Activated effector memory CD4-positive, alpha-beta T cell treated with anti-CD3 and anti-CD28 coated beads, Interleukin-2, amount 50 U/mL, for 16 hours (primary cell): ENCODE data around the gene DNAH17.
A peak's percentile ranks its signal among the peaks of the same experiment; 100 is the strongest.

ENCODE experiments used
- DNase-seq: peaks from one replicate; pipeline ENCODE4 v3.0.0-alpha.2; 2020

The DNAH17 gene

GRCh38 chr17:78541488-78542206, 35.5 kb downstream of the DNAH17 start:
- DNase-seq = no peak

GRCh38 chr17:78539781-78540180, 37.4 kb downstream of the DNAH17 start:
- peak; percentile 56 for DNase-seq

GRCh38 chr17:78538033-78538776, 39.0 kb downstream of the DNAH17 start:
- DNase-seq = peak; percentile 53

GRCh38 chr17:78537217-78537860, 39.9 kb downstream of the DNAH17 start:
- peak; percentile 31 for DNase-seq

DNA sequence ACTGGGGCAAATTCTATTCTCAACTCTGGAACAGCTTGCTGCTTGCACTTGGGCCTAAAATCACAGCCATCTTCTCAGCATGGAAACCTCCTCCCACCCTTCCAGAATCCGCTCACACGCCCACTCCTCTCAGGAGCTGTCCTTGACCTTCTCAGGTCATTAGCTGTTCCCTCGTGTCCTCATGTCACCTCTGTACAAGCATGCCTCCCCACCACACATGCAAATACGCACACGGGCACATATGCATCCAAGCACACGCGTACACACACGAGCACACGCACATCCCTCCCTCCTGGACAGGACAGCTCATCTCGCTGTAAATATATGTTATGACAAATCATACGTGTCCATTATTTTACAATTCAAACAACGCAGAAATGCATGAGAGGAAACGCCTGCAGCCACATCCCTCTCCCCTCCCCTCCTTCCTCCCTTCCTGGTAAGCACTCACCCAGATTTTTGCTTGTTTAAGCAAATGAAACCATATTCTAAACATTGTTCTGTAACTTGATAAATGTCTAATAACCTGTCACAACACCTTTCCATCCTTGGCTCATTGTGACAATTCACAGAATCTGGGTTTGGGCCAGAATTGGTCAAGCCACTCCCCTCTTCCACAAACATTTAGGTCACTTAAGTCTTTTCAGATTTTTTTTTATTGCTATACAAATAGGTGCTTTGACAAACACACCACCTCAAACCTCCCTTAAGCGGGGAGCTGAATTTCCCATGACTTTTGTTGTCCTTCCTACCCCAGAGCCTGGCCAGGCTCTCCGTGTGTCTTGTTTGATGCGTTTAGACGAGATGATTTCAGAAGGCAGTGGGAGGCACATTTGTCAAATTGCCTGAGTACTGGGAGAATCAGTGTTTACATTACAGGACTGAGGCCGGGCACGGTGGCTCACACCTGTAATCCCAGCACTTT, 41.7 kb downstream of the DNAH17 start:
- DNase-seq = peak; percentile 61

GRCh38 chr17:78534492-78535272, 42.5 kb downstream of the DNAH17 start:
- DNase-seq = peak; percentile 64

DNA sequence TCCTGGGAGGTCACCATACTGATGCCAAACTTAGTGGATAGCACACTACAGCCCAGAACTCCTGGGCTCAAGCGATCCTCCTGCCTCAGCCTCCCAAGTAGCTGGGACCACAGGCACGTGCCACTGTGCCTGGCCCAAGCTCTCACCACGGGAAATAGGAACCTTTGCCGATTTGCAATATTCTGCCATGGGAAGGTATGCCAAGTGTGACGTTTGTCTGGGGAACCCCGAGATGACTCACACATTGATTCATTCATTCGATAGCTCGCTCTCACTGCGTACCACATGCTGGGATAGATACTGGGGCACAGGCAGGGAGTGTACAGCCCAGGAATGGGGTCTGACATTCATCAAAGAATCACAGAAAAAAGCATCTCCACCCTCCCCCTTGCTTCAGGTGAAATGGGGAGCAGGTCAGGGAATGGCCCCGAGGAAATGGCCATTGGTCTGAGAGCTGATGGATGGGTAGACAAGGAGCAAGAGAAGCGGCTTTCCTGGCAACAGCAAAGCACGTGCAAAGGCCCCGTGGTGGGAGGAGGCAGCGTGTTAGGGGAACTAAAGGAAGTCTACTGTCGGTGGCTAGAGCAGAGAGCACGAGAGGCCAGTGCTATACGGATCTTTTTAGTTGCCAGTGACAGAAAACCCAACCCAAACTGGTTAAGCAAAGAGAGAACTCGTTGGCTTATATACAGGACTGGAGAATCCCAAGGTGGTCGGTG, 44.1 kb downstream of the DNAH17 start:
- DNase-seq = peak; percentile 71

DNA sequence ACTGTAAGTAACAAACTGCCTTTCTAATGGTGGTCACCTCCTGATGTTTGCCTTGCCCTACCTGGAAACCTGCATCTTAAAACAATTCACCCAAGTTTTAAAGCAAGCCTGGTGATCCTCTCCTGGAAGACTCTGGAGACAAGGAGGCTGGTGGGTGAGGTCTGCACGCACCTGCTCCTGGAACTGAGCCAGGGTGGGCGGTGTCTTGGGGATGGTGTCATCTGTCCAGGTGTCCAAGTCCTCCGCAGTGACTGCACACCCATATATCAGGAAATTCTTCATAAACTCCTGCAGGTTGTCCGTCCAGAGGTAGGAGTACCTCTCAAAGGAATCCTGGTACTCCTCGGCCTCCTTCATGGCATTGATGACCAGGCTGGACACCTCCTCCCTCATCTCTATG, 44.9 kb downstream of the DNAH17 start:
- peak; percentile 49 for DNase-seq

GRCh38 chr17:78530675-78531074, 46.5 kb downstream of the DNAH17 start:
- peak; percentile 44 for DNase-seq

GRCh38 chr17:78529871-78530670, 47.1 kb downstream of the DNAH17 start:
- DNase-seq = peak; percentile 59

- peak; percentile 30 for DNase-seq
Measured at GRCh38 chr17:78529251-78529650, 47.9 kb downstream of the DNAH17 start.

DNA sequence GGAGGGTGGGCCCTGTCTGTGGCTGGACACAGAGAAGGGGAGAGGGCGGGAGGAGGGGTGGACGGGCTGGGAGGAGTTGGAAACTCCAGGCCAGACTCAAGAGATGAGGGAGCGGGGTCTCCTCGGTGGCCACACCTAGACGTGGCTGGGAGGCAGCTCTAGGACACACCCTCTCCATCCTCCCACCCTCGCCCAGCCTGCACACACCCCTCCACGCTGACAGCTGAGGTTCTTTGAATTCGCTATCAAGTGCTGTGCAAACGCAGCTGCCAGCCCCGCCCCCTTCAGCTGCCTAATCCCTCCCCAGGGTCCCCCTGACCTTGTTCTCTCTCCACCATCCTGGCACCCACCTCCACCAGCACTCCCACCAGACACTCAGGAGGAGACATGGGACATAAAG, 48.7 kb downstream of the DNAH17 start:
- DNase-seq = peak; percentile 55

DNA sequence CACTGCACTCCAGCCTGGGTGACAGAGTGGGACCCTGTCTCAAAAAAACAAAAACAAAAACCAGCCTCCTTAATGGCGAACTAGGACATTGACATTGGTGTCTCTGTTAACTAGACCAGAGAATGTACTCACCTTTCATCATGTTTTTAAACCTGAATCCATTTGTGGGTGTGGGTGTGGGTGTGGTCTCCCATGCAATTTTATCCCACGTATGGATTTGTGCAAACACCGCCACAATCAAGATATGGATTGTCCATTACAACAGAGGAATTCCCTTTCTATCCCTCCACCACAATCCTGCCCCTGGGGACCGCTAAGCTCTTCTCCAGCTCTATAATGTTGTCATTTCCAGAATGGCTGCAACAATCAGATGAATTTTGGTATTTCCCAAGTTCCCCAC, 49.9 kb downstream of the DNAH17 start:
- peak; percentile 12 for DNase-seq

GRCh38 chr17:78526231-78527025, 50.8 kb downstream of the DNAH17 start:
- DNase-seq = peak; percentile 61

DNA sequence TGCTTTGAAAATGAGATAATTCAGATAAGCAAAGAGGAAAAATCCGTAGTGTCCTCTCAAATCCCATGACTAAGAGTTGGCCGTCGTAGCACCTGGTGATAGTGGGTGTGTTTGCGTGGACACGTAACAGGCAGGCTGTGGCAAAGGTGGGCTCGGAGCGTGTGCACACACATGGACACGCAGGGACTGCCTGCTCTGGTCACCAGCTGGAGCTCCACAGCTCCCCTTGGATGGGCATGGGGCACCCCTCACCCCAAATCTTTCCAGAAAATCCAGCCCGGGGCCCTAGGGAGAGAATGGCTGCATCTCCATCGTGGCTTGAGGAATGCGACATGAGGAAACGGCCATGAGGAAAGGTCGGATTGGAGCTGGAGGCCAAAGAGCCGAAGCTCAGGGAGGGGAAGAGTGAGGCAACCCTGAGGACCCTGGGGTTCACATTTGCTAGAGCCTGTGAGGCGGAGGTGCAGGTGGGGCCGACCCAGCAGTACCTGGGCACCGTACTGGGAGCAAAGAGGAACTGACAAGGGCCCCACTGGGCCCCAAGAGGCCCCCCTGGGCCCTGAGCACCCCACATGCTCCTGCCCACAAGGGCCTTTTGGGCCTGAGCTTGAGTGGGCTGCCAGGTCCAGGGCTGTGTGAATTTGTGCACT, 51.6 kb downstream of the DNAH17 start:
- peak; percentile 55 for DNase-seq

DNA sequence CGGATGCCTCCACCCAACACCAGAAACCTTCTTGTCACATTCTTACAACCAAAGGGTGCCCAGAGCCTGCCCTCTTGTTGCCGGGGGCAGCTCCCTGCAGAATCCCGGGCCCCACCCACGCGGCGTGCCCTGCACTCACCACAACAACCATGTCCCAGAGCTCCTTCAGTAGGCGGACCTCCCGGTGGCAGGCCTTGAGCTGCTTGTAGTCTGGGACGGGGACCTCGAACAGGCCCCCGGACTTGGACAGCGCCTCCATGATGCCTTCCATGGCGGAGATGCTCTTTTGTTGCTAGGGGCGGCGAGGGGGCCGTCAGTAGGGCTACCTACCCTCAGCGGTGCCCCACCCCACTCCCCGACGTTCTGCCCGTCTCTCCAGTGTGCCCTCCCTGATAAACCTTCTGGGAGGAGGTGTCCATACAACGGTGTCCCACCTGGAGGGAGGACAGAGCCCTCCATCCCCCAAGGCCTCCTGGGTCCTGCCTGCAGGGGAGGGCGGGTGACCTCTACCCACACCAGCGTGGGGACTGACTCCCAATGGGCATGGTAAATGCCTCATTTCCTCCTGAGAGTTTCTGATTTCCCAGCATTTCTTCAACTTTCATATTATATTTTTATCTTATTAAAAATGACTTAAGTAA, 52.2 kb downstream of the DNAH17 start:
- peak; percentile 55 for DNase-seq

DNA sequence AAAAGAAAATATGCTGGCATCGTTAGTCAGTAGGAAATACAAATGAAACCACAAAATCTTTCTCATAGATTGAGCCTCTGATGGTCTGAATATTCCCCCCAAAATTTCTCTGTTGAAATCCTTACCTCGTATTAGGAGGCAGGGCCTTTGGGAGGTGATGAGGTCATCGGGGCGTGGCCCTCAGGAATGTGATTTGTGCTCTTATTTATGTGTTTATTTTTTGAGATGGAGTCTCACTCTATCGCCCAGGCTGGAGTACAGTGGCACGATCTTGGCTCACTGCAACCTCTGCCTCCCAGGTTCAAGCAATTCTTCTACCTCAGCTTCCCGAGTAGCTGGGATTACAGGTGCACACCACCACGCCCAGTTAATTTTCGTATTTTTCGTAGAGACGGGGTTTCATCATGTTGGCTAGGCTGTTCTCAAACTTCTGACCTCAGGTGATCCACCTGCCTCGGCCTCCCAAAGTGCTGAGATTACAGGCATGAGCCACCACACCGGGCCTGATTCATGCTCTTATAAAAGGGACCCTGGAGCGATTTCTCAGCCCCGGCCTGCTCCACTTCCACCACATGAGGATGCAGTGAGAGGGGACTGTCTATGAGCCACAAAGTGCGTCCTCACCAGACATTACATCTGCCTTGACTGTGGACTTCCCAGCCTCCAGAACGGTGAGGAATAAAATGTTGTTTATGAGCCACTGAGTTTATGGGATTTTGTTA, 53.1 kb downstream of the DNAH17 start:
- DNase-seq = peak; percentile 12
